ENCODE results near the gene ASH1L.
"Not testable (repeated sequence)": the region's sequence is repeated elsewhere in the genome, so short reads cannot be mapped to it uniquely, and the experiment has no call there.

ASH1L gene

DNA sequence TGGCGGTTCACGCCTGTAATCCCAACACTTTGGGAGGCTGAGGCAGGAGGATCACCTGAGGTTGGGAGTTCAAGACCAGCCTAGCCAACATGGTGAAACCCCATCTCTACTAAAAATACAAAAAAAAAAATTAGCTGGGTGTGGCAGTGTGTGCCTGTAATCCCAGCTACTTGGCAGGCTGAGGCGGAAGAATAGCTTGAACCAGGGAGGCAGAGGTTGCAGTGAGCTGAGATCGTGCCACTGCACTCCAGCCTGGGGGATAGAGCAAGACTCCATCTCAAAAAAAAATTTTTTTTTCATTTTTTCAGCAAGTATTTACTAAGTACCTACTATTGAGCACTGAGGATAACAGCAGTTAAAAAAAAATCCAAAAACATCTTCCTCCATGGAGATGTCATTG, 69.0 kb downstream of the ASH1L start:
- DNase-seq, result not testable (repeated sequence)

GRCh38 chr1:155488419-155488818, 74.2 kb downstream of the ASH1L start:
- DNase-seq, result not testable (repeated sequence)

- no peak for DNase-seq
Measured at GRCh38 chr1:155487541-155487940, 75.1 kb downstream of the ASH1L start.

- DNase-seq, result not testable (repeated sequence)
Measured at GRCh38 chr1:155486952-155487351, 75.7 kb downstream of the ASH1L start.

GRCh38 chr1:155485945-155486344, 76.7 kb downstream of the ASH1L start:
- DNase-seq, result no peak

DNA sequence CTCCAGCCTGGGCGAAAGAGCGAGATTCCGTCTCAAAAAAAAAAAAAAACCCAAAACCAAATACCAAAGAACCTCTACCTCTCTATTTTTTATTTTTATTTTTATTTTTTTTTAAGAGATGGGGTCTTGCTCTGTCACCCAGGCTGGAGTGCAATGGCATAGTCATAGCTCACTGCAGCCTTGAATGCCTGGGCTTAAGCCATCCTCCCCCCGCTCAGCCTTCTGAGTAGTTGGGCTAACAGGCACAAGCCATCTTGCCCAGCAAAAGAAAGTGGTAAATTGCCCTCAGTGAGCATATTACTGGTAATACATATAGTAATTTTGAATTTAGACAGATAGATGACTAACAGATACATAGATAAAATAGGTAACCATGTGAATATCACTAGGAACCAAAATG, 77.4 kb downstream of the ASH1L start:
- no peak for DNase-seq

- DNase-seq, result no peak
Measured at GRCh38 chr1:155481741-155482241, 80.8 kb downstream of the ASH1L start.

DNA sequence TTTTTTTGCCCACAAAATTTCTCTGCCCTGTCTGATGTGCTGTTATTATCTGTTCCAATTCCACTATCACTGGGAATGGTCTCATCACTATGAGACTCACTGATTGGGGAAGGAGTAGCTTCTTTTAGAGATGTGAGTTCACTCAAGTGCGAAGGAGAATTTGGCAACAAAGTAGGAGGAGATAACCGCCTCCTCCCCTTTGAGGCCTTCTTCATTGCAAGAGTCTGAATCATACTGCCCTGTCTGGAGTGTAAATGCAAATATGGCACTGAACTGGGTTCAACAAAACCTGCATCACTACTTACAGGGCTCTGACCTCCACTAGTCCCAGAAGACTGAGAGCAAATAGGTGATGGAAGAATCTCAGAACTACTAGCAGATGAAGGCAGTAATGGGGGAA, 83.4 kb downstream of the ASH1L start:
- DNase-seq, result no peak

DNA sequence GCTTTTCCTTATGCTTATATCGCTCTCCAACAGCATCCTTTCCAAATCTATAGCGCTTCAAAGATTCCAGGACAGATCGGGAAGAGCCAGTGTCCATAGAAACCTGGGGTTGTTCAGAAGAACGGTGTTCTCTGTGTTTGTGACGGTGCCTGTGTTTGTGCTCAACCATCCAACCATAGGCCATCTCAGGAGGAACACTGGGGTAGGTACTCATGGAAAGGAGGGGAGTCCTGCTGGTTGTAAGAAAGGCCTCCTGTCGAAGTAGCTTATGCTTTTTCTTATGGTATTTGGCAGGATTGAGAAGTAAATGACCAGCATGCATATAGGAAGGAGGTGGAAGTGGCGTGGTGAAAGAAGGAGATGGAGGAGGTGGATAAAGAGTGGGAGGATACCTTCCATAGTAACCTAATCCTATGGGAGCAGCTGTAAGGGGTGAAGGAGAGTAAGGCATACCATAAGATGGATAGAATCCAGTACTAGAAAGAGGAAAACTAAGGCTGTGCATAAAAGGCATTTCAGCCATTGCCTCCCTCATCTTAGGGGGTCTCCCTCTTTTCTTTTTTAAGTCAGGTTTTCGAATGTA, 84.2 kb downstream of the ASH1L start:
- no peak for DNase-seq

DNA sequence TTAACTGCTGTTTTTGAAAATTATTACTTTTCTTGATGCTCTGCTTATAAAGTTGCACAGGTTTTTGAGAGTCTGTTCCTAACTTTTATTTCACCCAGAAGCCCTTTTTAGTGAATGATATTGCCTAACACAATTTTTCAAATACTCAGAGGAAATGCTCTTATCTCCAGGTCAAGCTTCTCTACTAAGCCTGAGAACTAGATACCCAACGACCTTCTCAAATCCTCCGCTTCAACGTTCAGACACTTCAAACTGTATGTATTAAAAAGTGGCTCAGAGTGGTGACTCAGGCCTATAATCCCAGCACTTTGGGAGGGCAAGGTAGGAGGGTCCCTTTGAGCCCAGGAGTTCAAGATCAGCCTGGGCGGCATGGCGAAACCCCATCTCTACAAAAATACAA, 88.5 kb downstream of the ASH1L start:
- DNase-seq, result no peak

DNA sequence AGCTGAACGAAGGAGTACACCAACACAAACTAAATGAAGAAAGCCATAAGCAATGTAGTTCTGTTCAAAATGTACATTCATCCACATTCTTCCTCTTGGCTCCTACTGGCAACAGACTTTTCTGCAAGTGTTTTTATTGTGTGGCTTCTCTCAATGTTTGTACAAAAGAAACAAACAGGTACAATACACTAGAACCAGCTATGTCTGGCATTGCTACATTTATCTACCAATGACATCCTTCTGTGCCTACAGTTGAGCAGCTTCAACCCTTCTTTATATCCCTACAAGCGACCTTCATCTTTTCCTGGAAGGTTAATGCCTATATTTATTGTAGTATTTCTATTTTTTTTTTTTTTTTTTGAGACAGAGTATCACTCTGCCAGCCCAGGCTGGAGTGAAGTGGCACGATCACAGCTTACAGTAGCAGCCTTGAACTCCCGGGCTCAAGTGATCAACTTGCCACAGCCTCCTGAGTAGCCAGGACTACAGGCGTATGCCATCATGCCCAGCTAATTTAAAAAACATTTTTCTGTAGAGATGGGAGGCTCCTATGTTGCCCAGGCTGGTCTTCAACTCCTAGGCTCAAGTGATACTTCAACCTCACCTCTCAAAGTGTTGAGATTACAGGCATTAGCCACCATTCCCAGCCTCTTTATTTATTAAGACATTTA, 89.3 kb downstream of the ASH1L start:
- no peak for DNase-seq

DNA sequence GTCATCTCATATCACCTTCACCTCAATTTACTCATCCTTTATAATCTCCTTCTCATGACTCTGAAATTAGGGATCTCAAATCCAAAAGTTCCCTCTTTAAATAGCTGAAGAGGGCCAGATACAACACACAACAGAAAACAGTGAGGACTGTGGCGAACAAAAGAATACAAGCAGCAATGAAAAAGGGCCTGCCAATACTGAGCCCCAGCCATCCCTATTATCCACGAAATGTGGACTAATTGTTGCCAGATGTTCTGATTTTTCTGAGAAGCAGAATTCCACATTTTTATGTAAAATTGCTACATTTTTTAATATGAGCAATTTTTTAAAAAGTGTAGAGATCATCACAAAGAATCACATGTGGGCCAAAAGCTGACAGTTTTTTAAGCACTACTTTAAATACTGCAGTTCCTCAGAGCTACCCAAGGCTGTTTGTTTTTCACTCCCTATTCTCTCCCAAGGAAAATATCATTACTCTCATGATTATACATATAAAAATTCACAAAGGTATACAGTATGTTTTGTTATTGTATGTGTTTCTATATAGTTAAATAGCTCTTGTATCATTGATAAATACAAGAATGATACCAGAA, 90.0 kb downstream of the ASH1L start:
- no peak for DNase-seq

- DNase-seq, result no peak
Measured at GRCh38 chr1:155471891-155472290, 90.7 kb downstream of the ASH1L start.

DNA sequence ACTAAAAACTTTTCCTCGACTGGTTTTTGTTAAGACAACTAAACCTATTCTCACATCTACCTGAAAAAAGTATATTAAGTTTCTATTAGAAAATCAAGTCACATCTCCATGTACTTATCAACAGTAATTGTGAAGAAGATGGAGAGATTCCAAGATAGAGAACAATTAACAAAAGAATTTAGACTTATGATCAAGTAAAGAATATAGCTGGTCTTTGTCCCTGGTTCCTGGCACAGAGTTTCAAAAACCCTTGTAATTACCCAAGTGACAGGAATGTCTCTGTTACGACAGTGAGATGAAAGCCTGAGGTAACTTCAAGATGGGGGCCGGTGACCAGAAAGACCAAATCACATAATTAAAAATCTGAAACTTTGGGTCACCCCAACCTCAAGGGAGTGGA, 91.6 kb downstream of the ASH1L start:
- DNase-seq, result no peak

- DNase-seq, result no peak
Measured at GRCh38 chr1:155466996-155467395, 95.6 kb downstream of the ASH1L start.

- DNase-seq, result no peak
Measured at GRCh38 chr1:155466617-155466972, 96.0 kb downstream of the ASH1L start.

GRCh38 chr1:155463865-155464650, 98.5 kb downstream of the ASH1L start:
- DNase-seq, result no peak

DNA sequence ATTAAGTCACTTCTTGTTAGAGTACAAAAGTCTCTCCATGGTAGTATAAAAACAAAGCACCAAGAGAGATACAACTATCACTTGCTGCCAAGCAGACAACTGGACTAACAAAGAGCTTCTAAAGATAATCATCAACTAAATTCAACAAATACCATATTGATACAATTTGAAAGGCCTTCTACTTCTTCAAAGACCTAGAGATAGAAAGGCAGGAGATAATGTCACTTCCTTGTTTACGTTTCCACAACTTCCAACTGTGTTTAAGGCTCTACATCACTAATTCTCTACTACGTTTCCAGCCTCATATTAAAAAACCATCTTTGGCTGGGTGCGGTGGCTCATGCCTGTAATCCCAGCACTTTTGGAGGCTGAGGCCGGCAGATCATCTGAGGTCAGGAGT, 104.5 kb downstream of the ASH1L start:
- DNase-seq, result no peak

- DNase-seq, result no peak
Measured at GRCh38 chr1:155457266-155457665, 105.3 kb downstream of the ASH1L start.

GRCh38 chr1:155455588-155456195, 106.9 kb downstream of the ASH1L start:
- DNase-seq, result no peak

GRCh38 chr1:155454096-155454495, 108.5 kb downstream of the ASH1L start:
- no peak for DNase-seq

- no peak for DNase-seq
Measured at GRCh38 chr1:155453141-155453540, 109.5 kb downstream of the ASH1L start.

DNA sequence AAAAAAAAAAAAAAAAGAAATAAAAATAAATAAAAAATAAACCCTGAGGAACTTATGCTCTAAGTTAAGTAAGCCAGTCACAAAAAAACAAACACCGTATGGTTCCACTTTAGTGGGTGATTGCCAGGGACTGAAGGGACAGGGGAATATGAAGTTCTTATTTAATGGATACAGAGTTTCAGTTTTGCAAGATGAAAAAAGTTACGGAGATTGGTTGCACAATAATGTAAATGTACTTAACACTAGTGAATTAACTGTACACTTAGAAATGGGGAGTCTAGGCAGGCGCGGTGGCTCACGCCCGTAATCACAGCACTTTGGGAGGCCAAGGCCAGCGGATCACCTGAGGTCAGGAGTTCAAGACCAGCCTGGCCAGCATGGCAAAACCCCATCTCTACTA, 111.4 kb downstream of the ASH1L start:
- no peak for DNase-seq
